Smooth muscle cell (in vitro differentiated cells): ENCODE results near the gene ZMYM3. TPM values are rescaled to one million over a fixed set of nuclear protein-coding genes. Genes with fewer than 3 reads are reported as not detected.

ENCODE experiments used
- DNase-seq: peaks from one replicate; lab custom pipeline; 2025; ENCODE audit not compliant: unreplicated experiment; lab: John Stamatoyannopoulos, UW
- H2AFZ ChIP-seq: fragments of 200-600 bp; sonication (generic); 2 replicates; pipeline ENCODE4 v1.6.0; 2016; ENCODE audit warnings: antibody characterized with exemption, low read depth, mild to moderate bottlenecking
- H3F3A ChIP-seq: fragments of 200-600 bp; sonication (generic); 2 replicates; pipeline ENCODE4 v1.6.0; 2017; ENCODE audit warnings: antibody characterized with exemption, low read depth
- H3K27ac ChIP-seq: fragments of 200-600 bp; sonication (generic); 2 replicates; pipeline ENCODE4 v1.5.1; 2016; ENCODE audit warnings: low read depth, mild to moderate bottlenecking
- H3K27me3 ChIP-seq: fragments of 200-600 bp; sonication (generic); 2 replicates; pipeline ENCODE4 v1.6.1; 2016; ENCODE audit warnings: low read depth, mild to moderate bottlenecking
- H3K36me3 ChIP-seq: fragments of 200-600 bp; sonication (generic); 2 replicates; pipeline ENCODE4 v1.5.1; 2016; ENCODE audit warnings: low read depth
- H3K4me1 ChIP-seq: fragments of 200-600 bp; sonication (generic); 2 replicates; pipeline ENCODE4 v1.5.1; 2016; ENCODE audit warnings: low read depth
- H3K4me2 ChIP-seq: fragments of 200-600 bp; sonication (generic); 2 replicates; pipeline ENCODE4 v1.6.0; 2016; ENCODE audit warnings: mild to moderate bottlenecking
- H3K4me3 ChIP-seq: fragments of 200-600 bp; sonication (generic); 2 replicates; pipeline ENCODE4 v1.5.1; 2016; ENCODE audit warnings: mild to moderate bottlenecking
- H3K79me2 ChIP-seq: fragments of 200-600 bp; sonication (generic); 2 replicates; pipeline ENCODE4 v1.6.0; 2016; ENCODE audit warnings: low read depth, mild to moderate bottlenecking
- H3K9ac ChIP-seq: fragments of 200-600 bp; sonication (generic); 2 replicates; pipeline ENCODE4 v1.6.0; 2016; ENCODE audit warnings: low read depth
- H3K9me3 ChIP-seq: fragments of 200-600 bp; sonication (generic); replicated peaks from 2 replicates; pipeline ENCODE4 v1.5.1; 2016; ENCODE audit warnings: low read depth
- H4K20me1 ChIP-seq: fragments of 200-600 bp; sonication (generic); 2 replicates; pipeline ENCODE4 v1.6.0; 2016; ENCODE audit warnings: low read depth
- CTCF ChIP-seq: fragments of 200-600 bp; sonication (generic); IDR thresholded peaks from 2 replicates; pipeline ENCODE4 v1.5.1; 2017; ENCODE audit warnings: borderline replicate concordance, mild to moderate bottlenecking, antibody characterized with exemption; ENCODE audit not compliant: insufficient read depth, poor library complexity, severe bottlenecking
- WGBS: methylation state at CpG from one replicate; pipeline ENCODE4 v1.1.7; 2016; ENCODE audit warnings: low lambda C conversion rate; 5-methylcytosine and 5-hydroxymethylcytosine counted together
- polyA plus RNA-seq: library from polyadenylated mRNA; unstranded; fragments of >200 nt; fragmentation: Nextera tagmentation; extraction: Ambion mirVana; gene quantifications from 2 replicates; pipeline ENCODE4 v1.2.1, GENCODE V29; 2016
- total RNA-seq: library from RNA; depleted of rRNA; stranded (reverse); fragments of >200 nt; gene quantifications from 2 replicates; pipeline ENCODE4 v1.2.3, GENCODE V29; 2014

The ZMYM3 gene
- total and polyA plus RNA-seq, 2 experiments from 2014 or later: 9.0 to 29.5 TPM

DNA sequence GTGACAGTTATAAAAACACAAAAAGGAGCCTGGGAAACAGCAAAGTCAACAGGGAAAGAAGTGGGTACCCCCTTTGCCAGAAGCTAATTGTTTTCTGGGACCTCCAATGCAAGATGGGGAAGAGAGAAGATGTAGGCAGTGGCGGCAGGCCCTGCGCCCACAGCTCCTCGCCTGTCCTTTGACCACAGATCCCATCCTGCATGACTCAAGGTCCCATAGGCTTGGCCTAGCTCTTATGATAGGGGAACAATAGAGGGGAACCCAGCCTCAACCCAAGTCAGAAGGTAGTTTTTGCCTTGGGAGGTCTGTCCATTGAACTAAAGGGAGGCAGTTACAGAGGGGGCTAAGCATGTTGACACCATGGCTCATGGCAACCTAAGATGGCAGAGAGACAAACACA, 14.2 kb downstream of the ZMYM3 start:
- Histone ChIP-seq H3K36me3 (no peaks in the 10 kb centered on the region), H4K20me1 (no peaks in the 10 kb centered on the region), H3K9me3 (no peaks in the 10 kb centered on the region), H3F3A (no peaks in the 10 kb centered on the region), H3K9ac (no peak overlapping the region), H3K4me1 (no peaks in the 10 kb centered on the region), H3K27me3 (no peaks in the 10 kb centered on the region), H3K4me3 (no peak overlapping the region), H3K27ac (no peak overlapping the region), H3K79me2 (no peaks in the 10 kb centered on the region), H2AFZ (no peak overlapping the region), H3K4me2 (no peak overlapping the region)
- no peak for DNase-seq
- 87% methylated on average over 3 of the region's 3 CpGs for WGBS
- no peak for TF ChIP-seq CTCF

DNA sequence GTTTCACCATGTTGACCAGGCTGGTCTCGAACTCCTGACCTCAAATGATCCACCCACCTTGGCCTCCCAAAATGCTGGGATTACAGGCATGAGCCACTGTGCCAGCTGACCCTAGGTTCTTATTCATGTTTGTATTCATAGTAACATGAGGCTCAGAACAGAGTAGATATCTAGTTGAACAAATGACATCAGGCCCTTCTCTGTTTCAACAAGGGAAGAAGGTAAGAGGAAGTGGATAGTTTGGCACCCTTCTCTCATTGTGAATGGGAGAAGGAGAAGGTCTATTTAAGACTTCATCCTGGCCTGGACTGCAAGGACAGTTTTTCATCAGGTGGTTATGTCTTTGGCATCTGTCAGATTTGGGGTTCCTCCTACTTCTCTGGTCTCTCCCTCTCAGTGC, 17.1 kb downstream of the ZMYM3 start:
- H3K4me1 ChIP-seq: no peaks in the 10 kb centered on the region
- no peak for TF ChIP-seq CTCF
- H3K79me2 ChIP-seq: no peaks in the 10 kb centered on the region
- no peaks in the 10 kb centered on the region for H3K9me3 ChIP-seq
- H3K9ac ChIP-seq: no peak overlapping the region
- WGBS: 74% methylated on average over 1 of the region's 1 CpG
- H3K27me3 ChIP-seq: no peaks in the 10 kb centered on the region
- H3K4me2 ChIP-seq: no peak overlapping the region
- DNase-seq: no peak
- no peaks in the 10 kb centered on the region for H3K36me3 ChIP-seq
- H3K4me3 ChIP-seq: no peak overlapping the region
- no peak overlapping the region for H3K27ac ChIP-seq
- no peaks in the 10 kb centered on the region for H3F3A ChIP-seq
- no peak overlapping the region for H2AFZ ChIP-seq
- H4K20me1 ChIP-seq: no peaks in the 10 kb centered on the region

- no peaks in the 10 kb centered on the region for H3K79me2 ChIP-seq
- no peaks in the 10 kb centered on the region for H3K4me1 ChIP-seq
- no peak for TF ChIP-seq CTCF
- H3K27ac ChIP-seq: no peak overlapping the region
- H3K9ac ChIP-seq: no peak overlapping the region
- no peak overlapping the region for H3K4me3 ChIP-seq
- H3K4me2 ChIP-seq: no peak overlapping the region
- H4K20me1 ChIP-seq: no peaks in the 10 kb centered on the region
- H3K36me3 ChIP-seq: no peaks in the 10 kb centered on the region
- WGBS: 91% methylated on average over 3 of the region's 3 CpGs
- H3K27me3 ChIP-seq: no peaks in the 10 kb centered on the region
- H2AFZ ChIP-seq: no peak overlapping the region
- no peaks in the 10 kb centered on the region for H3F3A ChIP-seq
- no peak for DNase-seq
- no peaks in the 10 kb centered on the region for H3K9me3 ChIP-seq
Measured at GRCh38 chrX:71235482-71235881, 18.5 kb downstream of the ZMYM3 start.

GRCh38 chrX:71228063-71228642, 25.8 kb downstream of the ZMYM3 start:
- no peak overlapping the region for H3K4me3 ChIP-seq
- H3K79me2 ChIP-seq: no peaks in the 10 kb centered on the region
- H3K9ac ChIP-seq: no peak overlapping the region
- no peaks in the 10 kb centered on the region for H3F3A ChIP-seq
- H3K4me2 ChIP-seq: no peak overlapping the region
- H3K27ac ChIP-seq: no peak overlapping the region
- H3K4me1 ChIP-seq: no peaks in the 10 kb centered on the region
- WGBS: 88% methylated on average over 1 of the region's 1 CpG
- H3K36me3 ChIP-seq: no peaks in the 10 kb centered on the region
- DNase-seq: no peak
- TF ChIP-seq CTCF: no peak
- no peaks in the 10 kb centered on the region for H4K20me1 ChIP-seq
- H2AFZ ChIP-seq: no peak overlapping the region
- no peaks in the 10 kb centered on the region for H3K9me3 ChIP-seq
- H3K27me3 ChIP-seq: no peaks in the 10 kb centered on the region
